PC-9 (cell line): ENCODE data around the gene PSKH1. TPM values are rescaled to one million over a fixed set of nuclear protein-coding genes. Genes with fewer than 3 reads are reported as not detected.

Source experiments
- BruUV-seq: library from RNA; stranded (reverse); fragments of 400-500 nt; replicated peaks from 2 replicates; lab custom pipeline; 2021; lab: Mats Ljungman, UMichigan
- CTCF ChIA-PET: fragments of 300-600 bp; sonication (Branson Sonifier 250); formaldehyde crosslinking; loops from one replicate; lab custom pipeline; 2022; ENCODE audit warnings: antibody characterized with exemption; lab: Charles Lee
- POLR2A ChIA-PET: fragments of 300-600 bp; sonication (Branson Sonifier 250); formaldehyde crosslinking; loops from one replicate; lab custom pipeline; 2022; ENCODE audit warnings: antibody characterized with exemption; ENCODE audit not compliant: unreplicated experiment; lab: Charles Lee
- DNase-seq, 2 experiments: peaks; one replicate each; pipeline versions ENCODE4 v3.0.0 to v3.0.0-alpha.2; 2015 to 2022; ENCODE audit warnings: mixed read lengths in 1 of 2
- H2AFZ ChIP-seq: fragments of 200-600 bp; sonication (generic); 2 replicates; pipeline ENCODE4 v1.8.1; 2017; ENCODE audit warnings: antibody characterized with exemption
- H3F3A ChIP-seq: fragments of 200-600 bp; sonication (generic); 2 replicates; pipeline ENCODE4 v1.8.1; 2017; ENCODE audit warnings: antibody characterized with exemption, mild to moderate bottlenecking, low read depth; ENCODE audit not compliant: insufficient read depth
- H3K27ac ChIP-seq: fragments of 200-600 bp; sonication (generic); 2 replicates; pipeline ENCODE4 v1.6.1; 2016; ENCODE audit warnings: mixed run types
- H3K27me3 ChIP-seq: fragments of 200-600 bp; sonication (generic); 2 replicates; pipeline ENCODE4 v1.6.1; 2016; ENCODE audit warnings: low read depth, mixed run types; ENCODE audit not compliant: insufficient read depth
- H3K36me3 ChIP-seq: fragments of 200-600 bp; sonication (generic); 2 replicates; pipeline ENCODE4 v1.6.1; 2016; ENCODE audit warnings: low read depth, mixed run types
- H3K4me1 ChIP-seq: fragments of 200-600 bp; sonication (generic); replicated peaks from 2 replicates; pipeline ENCODE4 v1.6.1; 2016; ENCODE audit warnings: mixed run types; ENCODE audit not compliant: insufficient read depth
- H3K4me2 ChIP-seq: fragments of 200-600 bp; sonication (generic); 2 replicates; pipeline ENCODE4 v1.6.1; 2017; ENCODE audit warnings: mixed run types
- H3K4me3 ChIP-seq: fragments of 200-600 bp; sonication (generic); 2 replicates; pipeline ENCODE4 v1.6.1; 2016; ENCODE audit warnings: mixed run types
- H3K79me2 ChIP-seq: fragments of 200-600 bp; sonication (generic); 2 replicates; pipeline ENCODE4 v1.6.1; 2017; ENCODE audit warnings: low read depth, mixed run types
- H3K9me2 ChIP-seq: fragments of 200-600 bp; sonication (generic); 2 replicates; pipeline ENCODE4 v1.8.1; 2017; ENCODE audit warnings: mild to moderate bottlenecking; ENCODE audit not compliant: insufficient read depth
- H3K9me3 ChIP-seq: fragments of 200-600 bp; sonication (generic); 2 replicates; pipeline ENCODE4 v1.8.1; 2016; ENCODE audit warnings: low read depth; ENCODE audit not compliant: insufficient read depth
- H4K20me1 ChIP-seq: fragments of 200-600 bp; sonication (generic); 2 replicates; pipeline ENCODE4 v1.8.1; 2017; ENCODE audit not compliant: insufficient read depth
- EZH2 ChIP-seq: fragments of 200-600 bp; sonication (generic); IDR thresholded peaks from 2 replicates; pipeline ENCODE4 v1.8.0; 2017; ENCODE audit warnings: antibody characterized with exemption, low read depth
- intact Hi-C: fragments of 100-400 bp; cut with micrococcal nuclease; formaldehyde crosslinking; loops from one replicate; pipeline ENCODE4 v1.10.0; 2022; ENCODE audit not compliant: unreplicated experiment
- total RNA-seq: library from RNA; stranded (reverse); gene quantifications from 2 replicates; pipeline ENCODE4 v1.2.3, GENCODE V29; 2021
- TF ChIP-seq, protein P1 (sequence below): fragments of 200-600 bp; sonication (generic); conservative IDR thresholded peaks from 2 replicates; pipeline ENCODE4 v1.6.1; 2017; ENCODE audit warnings: mixed run types, antibody characterized with exemption, mild to moderate bottlenecking, moderate library complexity

PSKH1 gene
- total RNA-seq, 1 experiment from 2014 or later = 25.8 TPM

DNA sequence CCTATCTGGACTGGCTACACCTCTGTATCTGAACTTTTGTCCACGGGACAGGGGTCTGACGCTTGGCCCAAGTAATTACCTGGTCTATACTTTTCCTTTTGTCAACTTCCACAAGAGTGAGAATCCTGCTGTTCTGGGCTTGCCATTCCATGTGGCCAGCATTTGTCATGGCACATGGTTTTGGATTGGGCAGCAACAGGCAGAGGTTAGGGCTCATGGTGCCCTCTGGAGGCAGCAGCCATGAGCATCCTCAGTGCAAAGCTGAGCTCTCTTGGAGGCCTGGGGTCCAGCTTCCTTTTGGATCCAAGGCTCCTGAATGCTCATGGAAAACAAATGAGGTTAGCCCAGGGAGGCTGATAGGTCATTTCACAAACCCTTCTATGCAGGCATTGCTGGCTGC is 27.7 kb upstream of the PSKH1 start:
- intact Hi-C loops = loop anchor here (1.0 kb wide), 1 partner anchor 49 kb away; no protein-coding TSS in a partner anchor
- Histone ChIP-seq H3K27ac (no peak overlapping the region), H3K27me3 (no peaks in the 10 kb centered on the region), H4K20me1 (peaks cover 68% of the 10 kb centered on the region), H3F3A (peaks cover 23% of the 10 kb centered on the region), H3K9me3 (no peaks in the 10 kb centered on the region), H3K4me1 (peaks cover 13% of the 10 kb centered on the region), H3K4me3 (no peak overlapping the region), H2AFZ (no peak overlapping the region), H3K36me3 (peaks cover 34% of the 10 kb centered on the region), H3K4me2 (no peak overlapping the region), H3K9me2 (no peaks in the 10 kb centered on the region), H3K79me2 (peaks cover 43% of the 10 kb centered on the region)
- peak in 1 of 2 experiments; percentile 48 for DNase-seq
- POLR2A ChIA-PET = no interaction called here
- TF ChIP-seq, protein P1, sequence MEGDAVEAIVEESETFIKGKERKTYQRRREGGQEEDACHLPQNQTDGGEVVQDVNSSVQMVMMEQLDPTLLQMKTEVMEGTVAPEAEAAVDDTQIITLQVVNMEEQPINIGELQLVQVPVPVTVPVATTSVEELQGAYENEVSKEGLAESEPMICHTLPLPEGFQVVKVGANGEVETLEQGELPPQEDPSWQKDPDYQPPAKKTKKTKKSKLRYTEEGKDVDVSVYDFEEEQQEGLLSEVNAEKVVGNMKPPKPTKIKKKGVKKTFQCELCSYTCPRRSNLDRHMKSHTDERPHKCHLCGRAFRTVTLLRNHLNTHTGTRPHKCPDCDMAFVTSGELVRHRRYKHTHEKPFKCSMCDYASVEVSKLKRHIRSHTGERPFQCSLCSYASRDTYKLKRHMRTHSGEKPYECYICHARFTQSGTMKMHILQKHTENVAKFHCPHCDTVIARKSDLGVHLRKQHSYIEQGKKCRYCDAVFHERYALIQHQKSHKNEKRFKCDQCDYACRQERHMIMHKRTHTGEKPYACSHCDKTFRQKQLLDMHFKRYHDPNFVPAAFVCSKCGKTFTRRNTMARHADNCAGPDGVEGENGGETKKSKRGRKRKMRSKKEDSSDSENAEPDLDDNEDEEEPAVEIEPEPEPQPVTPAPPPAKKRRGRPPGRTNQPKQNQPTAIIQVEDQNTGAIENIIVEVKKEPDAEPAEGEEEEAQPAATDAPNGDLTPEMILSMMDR = peak; percentile 47; the same call in 1 of the 2 replicates
- TF ChIP-seq EZH2 = no peak
- BruUV-seq = no TSS peak
- CTCF ChIA-PET = interaction anchor here (0.6 to 1.2 kb wide), 6 partner anchors 49 to 189 kb away, joined by 3 to 6 read pairs (median 4); no protein-coding TSS in a partner anchor

DNA sequence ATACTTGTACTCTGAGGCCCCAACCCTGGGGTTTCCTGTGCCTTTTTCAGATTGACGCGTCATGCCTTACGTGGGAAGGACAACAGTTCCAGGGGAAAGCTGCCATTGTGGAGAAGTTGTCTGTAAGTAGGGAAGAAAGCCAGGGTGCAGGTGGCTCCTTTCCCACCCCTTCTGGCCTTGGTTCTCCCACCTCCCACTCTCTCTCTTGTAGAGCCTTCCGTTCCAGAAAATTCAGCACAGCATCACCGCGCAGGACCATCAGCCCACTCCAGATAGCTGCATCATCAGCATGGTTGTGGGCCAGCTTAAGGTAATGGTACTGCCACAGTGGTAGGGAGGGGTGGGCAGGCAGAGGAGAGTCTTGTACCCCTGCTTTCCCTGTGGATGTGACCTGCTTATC is 24.8 kb upstream of the PSKH1 start:
- Histone ChIP-seq H2AFZ (no peak overlapping the region), H4K20me1 (peaks cover 39% of the 10 kb centered on the region), H3K4me3 (no peak overlapping the region), H3K79me2 (peaks cover 16% of the 10 kb centered on the region), H3K27me3 (no peaks in the 10 kb centered on the region), H3K36me3 (peaks cover 21% of the 10 kb centered on the region), H3K4me1 (no peaks in the 10 kb centered on the region), H3K9me2 (no peaks in the 10 kb centered on the region), H3K27ac (no peak overlapping the region), H3K4me2 (no peak overlapping the region), H3F3A (peaks cover 34% of the 10 kb centered on the region), H3K9me3 (no peaks in the 10 kb centered on the region)
- ChIA-PET CTCF (no interaction called here), POLR2A (no interaction called here)
- no peak for TF ChIP-seq EZH2
- TF ChIP-seq, protein P1 = no peak
- DNase-seq = no peak
- intact Hi-C loops = no loop called here
- no TSS peak for BruUV-seq

DNA sequence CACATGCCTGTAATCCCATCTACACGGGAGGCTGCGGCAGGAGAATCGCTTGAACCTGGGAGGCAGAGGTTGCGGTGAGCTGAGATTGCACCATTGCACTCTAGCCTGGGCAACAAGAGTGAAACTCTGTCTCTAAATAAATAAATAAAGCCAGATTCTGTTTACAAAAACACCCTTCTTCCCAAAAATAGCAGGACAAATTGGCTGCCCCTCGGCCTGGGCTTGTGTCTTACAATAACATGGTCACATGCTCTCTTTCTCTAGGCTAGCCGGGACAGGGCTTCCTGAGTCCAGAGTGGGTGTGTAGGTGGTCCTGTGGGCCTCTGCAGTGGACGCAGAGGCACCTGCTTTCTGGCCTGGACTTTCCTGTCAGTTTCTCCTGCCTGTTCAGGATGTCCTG is 23.4 kb upstream of the PSKH1 start:
- Histone ChIP-seq H3K27ac (no peak overlapping the region), H3K9me2 (no peaks in the 10 kb centered on the region), H3K4me1 (peaks cover 9% of the 10 kb centered on the region; the same call in 1 of the 2 replicates), H3K4me2 (no peak overlapping the region), H3K79me2 (peaks cover 18% of the 10 kb centered on the region), H2AFZ (no peak overlapping the region), H3K9me3 (no peaks in the 10 kb centered on the region), H4K20me1 (peaks cover 30% of the 10 kb centered on the region), H3K27me3 (no peaks in the 10 kb centered on the region), H3K36me3 (peaks cover 20% of the 10 kb centered on the region), H3F3A (peaks cover 29% of the 10 kb centered on the region), H3K4me3 (no peak overlapping the region)
- intact Hi-C loops = no loop called here
- BruUV-seq = no TSS peak
- TF ChIP-seq, protein P1 = no peak
- no peak for TF ChIP-seq EZH2
- ChIA-PET CTCF (no interaction called here), POLR2A (no interaction called here)
- no peak for DNase-seq
